Tibial artery (tissue), 4 donors: ENCODE measurements around the gene CNTN6.

Source experiments
- DNase-seq, 2 donors: peaks; one replicate each; pipeline ENCODE4 v3.0.0-alpha.2; 2019
- H3K27ac ChIP-seq, 2 donors: fragments of 200-600 bp; sonication (generic) in 1 of 2; 1 replicate in 1 of 2; 2 replicates in 1 of 2; pipeline ENCODE4 v1.5.1; 2018 to 2019; ENCODE audit warnings: mild to moderate bottlenecking in 1 of 2
- H3K27me3 ChIP-seq, 2 donors: fragments of 200-600 bp; sonication (generic) in 1 of 2; one replicate each; pipeline versions ENCODE4 v1.5.1 to v1.6.0; 2016 to 2019
- H3K36me3 ChIP-seq, 3 donors: fragments of 200-600 bp; sonication (generic) in 2 of 3; one replicate each; pipeline ENCODE4 v1.5.1; 2016 to 2019; ENCODE audit warnings: mild to moderate bottlenecking in 2 of 3
- H3K4me1 ChIP-seq, 4 donors: fragments of 200-600 bp; sonication (generic) in 2 of 4; 1 replicate in 3 of 4; 2 replicates in 1 of 4; pipeline ENCODE4 v1.5.1; 2016 to 2019
- H3K4me3 ChIP-seq, 2 donors: fragments of 200-600 bp; sonication (generic) in 1 of 2; 1 replicate in 1 of 2; 2 replicates in 1 of 2; pipeline ENCODE4 v1.5.1; 2018 to 2019; ENCODE audit warnings: mild to moderate bottlenecking in 2 of 2
- H3K9me3 ChIP-seq, 3 donors: fragments of 200-600 bp; sonication (generic) in 1 of 3; one replicate each; pipeline ENCODE4 v1.5.1; 2016 to 2019
- intact Hi-C: fragments of 100-400 bp; cut with DNase I; formaldehyde crosslinking; loops from one replicate; pipeline ENCODE4 v1.15.0; 2023; ENCODE audit warnings: low total_unique reads
- TF ChIP-seq, protein P1 (sequence below), 2 experiments: fragments of 200-600 bp in 1 of 2; fragments of 450-650 bp in 1 of 2; IDR thresholded peaks; one replicate each; pipeline ENCODE4 v1.5.1; 2017 to 2019; ENCODE audit warnings: antibody characterized with exemption in 2 of 2, mild to moderate bottlenecking in 1 of 2, moderate library complexity in 1 of 2

The CNTN6 gene

DNA sequence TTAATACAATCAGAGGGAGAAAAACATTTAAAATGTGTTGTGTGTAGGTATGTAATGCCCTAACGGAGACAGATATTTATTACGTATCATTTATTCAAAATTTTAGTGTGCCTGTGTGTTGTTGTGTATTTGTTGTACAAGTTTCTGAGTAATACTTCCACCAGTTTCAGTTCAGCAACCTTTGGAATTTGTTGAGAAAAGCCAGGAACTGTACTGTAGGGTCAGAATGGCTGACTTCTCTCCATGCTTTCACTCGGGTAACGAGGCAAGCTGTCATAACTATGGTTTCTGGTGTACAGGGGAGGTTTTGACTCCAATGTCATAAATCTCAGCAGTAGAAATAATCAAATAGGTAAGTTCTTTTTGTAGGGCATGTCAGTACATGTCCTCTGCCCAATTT lies 23.8 kb upstream of the CNTN6 start:
- no peak for DNase-seq
- H3K27ac ChIP-seq: no peak overlapping the region
- intact Hi-C loops: no loop called here

DNA sequence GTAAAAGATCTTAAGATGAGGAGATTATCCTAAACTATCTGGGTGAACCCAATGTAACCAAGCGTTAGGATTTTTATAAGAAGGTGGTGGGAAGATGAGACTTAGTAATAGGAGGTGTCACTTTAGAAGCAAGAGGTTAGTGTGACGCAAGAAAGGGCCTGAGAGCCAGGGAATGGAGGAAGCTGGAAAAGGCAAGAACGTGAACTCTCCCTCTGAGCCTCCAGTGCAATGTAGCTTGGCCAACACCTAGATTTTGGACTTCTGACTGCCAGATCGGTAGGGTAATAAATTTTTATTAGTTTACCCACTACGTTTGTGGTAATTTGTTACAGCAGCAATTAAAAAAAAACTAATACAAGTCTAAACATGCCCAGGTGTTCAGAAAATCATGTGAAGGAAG lies 20.8 kb upstream of the CNTN6 start:
- Histone ChIP-seq H3K27ac (no peak overlapping the region), H3K9me3 (no peaks in the 10 kb centered on the region), H3K27me3 (no peaks in the 10 kb centered on the region), H3K36me3 (no peaks in the 10 kb centered on the region), H3K4me1 (no peaks in the 10 kb centered on the region), H3K4me3 (no peak overlapping the region)
- DNase-seq: no peak
- intact Hi-C loops: no loop called here
- TF ChIP-seq, protein P1, sequence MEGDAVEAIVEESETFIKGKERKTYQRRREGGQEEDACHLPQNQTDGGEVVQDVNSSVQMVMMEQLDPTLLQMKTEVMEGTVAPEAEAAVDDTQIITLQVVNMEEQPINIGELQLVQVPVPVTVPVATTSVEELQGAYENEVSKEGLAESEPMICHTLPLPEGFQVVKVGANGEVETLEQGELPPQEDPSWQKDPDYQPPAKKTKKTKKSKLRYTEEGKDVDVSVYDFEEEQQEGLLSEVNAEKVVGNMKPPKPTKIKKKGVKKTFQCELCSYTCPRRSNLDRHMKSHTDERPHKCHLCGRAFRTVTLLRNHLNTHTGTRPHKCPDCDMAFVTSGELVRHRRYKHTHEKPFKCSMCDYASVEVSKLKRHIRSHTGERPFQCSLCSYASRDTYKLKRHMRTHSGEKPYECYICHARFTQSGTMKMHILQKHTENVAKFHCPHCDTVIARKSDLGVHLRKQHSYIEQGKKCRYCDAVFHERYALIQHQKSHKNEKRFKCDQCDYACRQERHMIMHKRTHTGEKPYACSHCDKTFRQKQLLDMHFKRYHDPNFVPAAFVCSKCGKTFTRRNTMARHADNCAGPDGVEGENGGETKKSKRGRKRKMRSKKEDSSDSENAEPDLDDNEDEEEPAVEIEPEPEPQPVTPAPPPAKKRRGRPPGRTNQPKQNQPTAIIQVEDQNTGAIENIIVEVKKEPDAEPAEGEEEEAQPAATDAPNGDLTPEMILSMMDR (IDR thresholded peaks at IDR 0.05): no peak

More for the DNA sequence above, 23.8 kb upstream of the CNTN6 start:
- H3K4me3 ChIP-seq: no peak overlapping the region
- no peaks in the 10 kb centered on the region for H3K36me3 ChIP-seq
- no peaks in the 10 kb centered on the region for H3K4me1 ChIP-seq
- no peaks in the 10 kb centered on the region for H3K27me3 ChIP-seq
- TF ChIP-seq, protein P1 (IDR thresholded peaks at IDR 0.05): no peak
- H3K9me3 ChIP-seq: no peaks in the 10 kb centered on the region

DNA sequence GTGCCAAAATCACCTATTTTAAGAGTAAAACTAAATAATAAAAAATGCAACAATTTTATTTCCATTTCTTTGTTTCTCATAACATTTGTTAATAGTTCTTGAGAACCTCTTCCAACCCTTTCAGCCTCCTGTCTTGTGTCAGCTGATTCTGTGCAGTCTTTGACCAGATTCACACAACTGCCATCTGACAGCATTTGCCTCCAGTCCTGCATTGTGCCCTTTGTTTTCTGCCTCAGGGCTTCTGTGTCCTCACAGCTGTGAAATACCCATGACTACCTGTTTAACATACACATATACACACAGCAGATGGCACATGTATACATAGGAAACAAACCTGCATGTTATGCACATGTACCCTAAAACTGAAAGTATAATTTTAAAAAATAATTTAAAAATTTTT lies 13.2 kb upstream of the CNTN6 start:
- H3K27ac ChIP-seq: no peak overlapping the region
- no peak overlapping the region for H3K4me3 ChIP-seq
- H3K9me3 ChIP-seq: no peaks in the 10 kb centered on the region
- no peak for DNase-seq
- H3K4me1 ChIP-seq: no peaks in the 10 kb centered on the region
- intact Hi-C loops: no loop called here
- H3K27me3 ChIP-seq: no peaks in the 10 kb centered on the region
- TF ChIP-seq, protein P1 (IDR thresholded peaks at IDR 0.05): no peak
- no peaks in the 10 kb centered on the region for H3K36me3 ChIP-seq

DNA sequence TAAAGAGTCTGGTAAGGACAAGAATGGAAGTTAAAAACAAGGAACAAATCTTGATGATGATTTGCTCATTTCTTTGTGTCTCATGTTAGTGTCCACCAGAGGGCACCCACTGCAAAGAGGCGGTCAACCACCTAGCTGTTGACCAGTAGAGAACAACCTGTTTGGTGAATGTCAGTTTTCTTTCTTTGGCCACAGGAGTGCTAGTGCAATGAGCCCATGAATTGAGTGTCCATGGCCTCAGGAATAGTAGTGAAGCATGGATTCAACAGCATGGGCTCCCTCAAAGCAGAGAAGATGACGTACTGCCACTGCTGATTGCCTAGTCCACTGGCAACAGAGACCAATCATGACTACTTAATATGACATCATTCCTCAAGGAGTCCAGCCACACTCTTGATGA lies 10.7 kb upstream of the CNTN6 start:
- intact Hi-C loops: no loop called here
- TF ChIP-seq, protein P1 (IDR thresholded peaks at IDR 0.05): peak; percentile 39 to 60
- DNase-seq: peak; percentile 47 to 61
- Histone ChIP-seq H3K27me3 (no peaks in the 10 kb centered on the region), H3K36me3 (no peaks in the 10 kb centered on the region), H3K9me3 (no peaks in the 10 kb centered on the region), H3K4me3 (no peak overlapping the region), H3K4me1 (peaks cover 0 to 2% (median 0%) of the 10 kb centered on the region in 4 donors), H3K27ac (no peak overlapping the region)

DNA sequence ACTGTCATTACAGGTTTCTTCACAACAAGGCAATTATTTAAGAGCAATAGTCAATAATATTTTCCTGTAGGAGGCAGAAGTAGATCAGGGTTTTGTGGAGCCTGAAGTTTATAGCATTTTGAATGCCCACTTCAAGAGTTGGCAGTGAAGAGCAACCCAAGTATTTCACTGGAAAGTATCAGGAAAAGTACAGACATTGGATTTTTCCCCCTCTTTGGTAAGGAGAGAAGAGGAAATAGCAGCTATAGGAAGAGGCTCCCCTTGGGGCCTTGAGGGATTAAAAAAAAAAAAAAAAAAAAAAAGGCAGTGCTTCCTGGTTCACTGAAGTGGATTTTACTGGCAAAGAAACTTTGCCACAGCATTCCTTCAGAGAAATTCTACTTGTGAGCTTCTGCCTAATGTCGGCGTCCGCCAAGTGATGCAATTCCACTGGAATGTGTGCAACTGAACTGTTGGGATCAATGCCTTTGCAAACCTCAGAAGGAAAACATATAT lies 5.7 kb upstream of the CNTN6 start:
- peaks cover 0 to 7% (median 0%) of the 10 kb centered on the region in 4 donors for H3K4me1 ChIP-seq
- TF ChIP-seq, protein P1 (IDR thresholded peaks at IDR 0.05): peak; percentile 14 to 31
- DNase-seq: peak; percentile 62 to 68
- no peak overlapping the region for H3K27ac ChIP-seq
- H3K9me3 ChIP-seq: no peaks in the 10 kb centered on the region
- H3K4me3 ChIP-seq: no peak overlapping the region
- intact Hi-C loops: no loop called here
- no peaks in the 10 kb centered on the region for H3K36me3 ChIP-seq
- no peaks in the 10 kb centered on the region for H3K27me3 ChIP-seq

DNA sequence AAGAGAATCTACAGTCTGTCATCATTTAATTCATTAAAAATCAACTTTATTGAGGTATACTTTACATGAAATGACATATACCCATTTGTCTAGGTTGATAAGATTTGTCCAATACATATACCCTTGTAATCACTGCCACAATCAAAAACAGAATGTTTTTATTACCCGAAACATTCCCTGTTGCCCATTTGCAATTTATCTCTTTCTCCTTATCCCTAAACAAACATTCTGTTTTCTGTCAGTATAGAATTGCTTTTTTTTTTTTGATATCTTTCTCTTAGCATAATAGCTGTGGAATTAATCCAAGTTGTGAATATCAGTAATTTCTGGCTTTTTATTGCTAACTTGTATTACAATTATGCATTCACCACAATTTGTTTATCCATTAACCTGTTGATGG lies 4.3 kb upstream of the CNTN6 start:
- Histone ChIP-seq H3K4me1 (peaks cover 0 to 14% (median 0%) of the 10 kb centered on the region in 4 donors), H3K27ac (no peak overlapping the region), H3K36me3 (no peaks in the 10 kb centered on the region), H3K9me3 (no peaks in the 10 kb centered on the region), H3K27me3 (no peaks in the 10 kb centered on the region), H3K4me3 (no peak overlapping the region)
- intact Hi-C loops: no loop called here
- TF ChIP-seq, protein P1 (IDR thresholded peaks at IDR 0.05): no peak
- DNase-seq: no peak
